ENCODE measurements around the gene VEGFB.

Gene VEGFB, protein sequence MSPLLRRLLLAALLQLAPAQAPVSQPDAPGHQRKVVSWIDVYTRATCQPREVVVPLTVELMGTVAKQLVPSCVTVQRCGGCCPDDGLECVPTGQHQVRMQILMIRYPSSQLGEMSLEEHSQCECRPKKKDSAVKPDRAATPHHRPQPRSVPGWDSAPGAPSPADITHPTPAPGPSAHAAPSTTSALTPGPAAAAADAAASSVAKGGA

GRCh38 chr11:64233913-64234586, at the start of gene VEGFB:
VEGFB (plus strand) TSS chr11:64234584; CDS start chr11:64234834, 250 bp downstream.
- peak; percentile 70 for DNase-seq

DNA sequence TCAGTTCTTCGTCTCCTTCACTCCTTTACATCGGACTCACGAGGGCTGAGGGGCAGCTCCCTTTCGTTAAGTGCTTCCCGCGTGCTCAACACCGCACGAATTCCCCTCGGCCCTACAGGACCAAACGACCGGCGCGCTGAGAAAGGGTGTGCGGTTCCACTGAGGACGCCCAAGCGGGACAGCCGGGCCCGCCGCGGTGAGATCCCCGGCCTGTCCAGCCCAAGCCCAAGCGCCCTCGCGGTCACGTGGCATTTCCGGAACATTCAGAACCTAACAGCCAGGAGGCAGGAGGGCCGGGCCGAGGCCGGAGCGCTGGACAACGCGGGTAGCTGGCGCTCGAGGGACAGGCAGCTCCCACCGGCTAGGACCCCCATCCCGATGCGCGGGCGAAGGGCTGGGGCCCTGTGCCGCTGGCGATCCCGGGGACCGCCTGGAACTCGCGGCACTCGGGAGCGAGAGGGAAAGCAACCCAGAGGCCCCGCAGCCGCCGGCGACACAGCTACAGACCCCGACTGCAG, 49.1 kb upstream of the VEGFB start:
- peak; percentile 45 for DNase-seq

DNA sequence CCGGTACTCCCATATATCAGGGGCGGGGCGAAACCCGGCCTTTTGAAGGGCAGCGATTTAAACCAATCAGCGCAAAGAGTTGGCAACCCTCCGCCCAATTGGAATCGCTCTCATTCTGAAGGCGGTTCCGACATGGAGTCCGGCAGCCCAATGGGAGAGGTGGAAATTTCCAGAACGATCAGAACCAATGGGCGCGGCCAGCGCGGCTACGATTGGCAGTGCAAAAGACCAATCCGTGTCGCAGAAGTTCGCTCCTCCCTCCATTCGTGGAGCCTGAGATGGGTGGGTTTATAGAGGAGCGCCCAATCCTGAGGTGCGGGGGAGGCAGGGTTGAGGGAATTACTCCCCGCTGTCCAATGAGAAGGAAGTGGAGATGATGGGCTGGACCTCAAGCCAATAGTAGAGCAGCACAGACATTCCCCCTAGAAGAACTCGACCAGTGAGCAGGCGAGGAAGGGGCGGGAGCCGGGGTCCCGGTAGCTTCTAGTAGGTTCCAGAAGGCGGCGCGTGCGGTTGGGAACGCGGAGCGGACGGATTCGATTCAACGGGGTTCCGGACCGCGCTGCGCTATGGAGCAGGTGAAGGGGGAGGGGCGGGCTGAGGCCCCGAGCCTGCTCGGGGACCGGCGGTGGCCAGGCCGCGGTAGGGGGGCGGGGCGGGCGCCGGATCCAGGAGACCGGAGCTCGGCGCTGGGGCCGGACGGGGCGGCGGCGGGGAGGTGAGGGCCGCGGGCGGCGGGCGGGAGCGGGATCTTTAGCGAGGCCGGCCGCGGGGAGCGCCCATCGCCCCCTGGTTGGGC, 48.5 kb upstream of the VEGFB start, which contains the start of gene STIP1:
Gene STIP1, plus strand, starts transcription at position 479 of the 799 bp plus-strand sequence. Its CDS starts 91 bp downstream, at position 570.
- DNase-seq = peak; percentile 99

- peak; percentile 56 for DNase-seq
These were observed 47.8 kb upstream of the VEGFB start for GRCh38 chr11:64186492-64187165.

DNA sequence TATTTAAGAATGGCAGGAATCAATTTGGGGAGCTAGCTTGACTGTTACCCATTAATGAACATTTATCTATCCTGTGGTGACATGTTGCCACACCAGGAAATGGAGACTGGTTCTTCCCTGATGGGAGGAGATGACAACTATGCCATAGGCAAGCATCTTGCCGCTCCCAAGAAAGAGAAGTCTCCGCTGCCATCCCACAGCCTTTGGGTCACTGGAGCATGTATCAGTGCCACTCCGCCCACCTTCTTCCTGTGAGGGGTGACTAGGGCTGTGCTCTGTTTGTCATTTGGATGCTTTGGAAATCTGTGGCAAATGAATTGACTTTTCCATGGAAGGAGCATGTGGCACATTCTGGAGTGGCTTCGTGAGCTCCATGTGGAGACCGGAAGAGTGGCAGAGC, 42.0 kb upstream of the VEGFB start:
- no peak for DNase-seq

DNA sequence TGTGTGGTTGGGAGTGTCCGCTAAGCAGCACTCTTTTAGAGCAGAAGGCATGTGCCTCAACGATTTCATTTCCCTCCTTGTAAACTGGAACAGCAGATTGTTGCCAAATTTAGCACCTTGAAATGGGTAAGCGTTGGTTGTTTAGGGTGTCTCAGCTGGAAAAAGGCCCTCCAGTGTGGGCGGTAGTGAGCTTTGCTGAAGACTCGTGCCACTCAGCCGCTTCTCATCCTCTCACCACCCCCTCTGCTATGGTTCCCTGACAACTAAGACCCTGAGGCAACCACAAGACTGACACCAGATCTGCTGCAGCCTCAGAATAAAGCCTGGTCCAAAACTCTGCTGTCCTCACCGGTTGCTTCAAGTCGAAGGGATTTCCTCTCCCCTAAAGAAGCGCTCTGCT, 37.8 kb upstream of the VEGFB start:
- no peak for DNase-seq

DNA sequence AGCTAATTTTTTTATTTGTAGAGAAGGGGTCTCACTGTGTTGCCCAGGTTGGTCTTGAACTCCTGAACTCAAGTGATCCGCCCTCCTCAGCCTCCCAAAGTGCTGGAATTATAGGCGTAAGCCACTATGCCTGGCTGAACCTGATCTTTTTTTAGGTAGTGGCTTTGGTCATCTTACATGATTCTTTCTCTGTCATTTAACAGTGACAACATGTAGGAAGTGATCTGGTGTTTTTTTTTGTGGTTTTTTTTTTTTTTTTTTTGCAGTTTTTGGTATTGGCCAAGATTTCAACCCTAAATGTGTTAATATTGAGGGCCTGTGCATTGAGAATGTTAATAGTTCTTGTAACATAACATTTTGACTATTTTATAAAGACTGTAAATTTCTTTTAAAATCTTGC, 35.9 kb upstream of the VEGFB start:
- no peak for DNase-seq

DNA sequence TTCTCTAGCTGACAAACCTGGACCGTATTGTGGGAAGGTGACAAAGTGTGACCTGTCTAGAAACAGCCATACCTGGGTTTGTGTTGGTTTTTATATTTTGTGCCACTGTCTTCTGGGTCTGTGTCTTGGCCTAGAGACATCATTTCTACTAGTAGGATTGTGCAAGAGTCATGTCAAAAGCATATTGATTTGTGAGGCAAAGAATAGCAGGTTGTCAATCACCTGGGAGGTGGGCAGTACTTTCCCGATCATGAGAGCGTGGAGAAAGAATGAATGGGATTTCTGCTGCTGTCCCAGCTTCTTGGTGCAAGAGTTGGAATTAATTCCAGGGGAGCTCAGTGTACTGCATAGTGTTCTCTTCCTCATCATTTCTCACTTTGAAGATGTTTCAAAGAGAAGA, 32.8 kb upstream of the VEGFB start:
- no peak for DNase-seq

GRCh38 chr11:64202992-64203391, 31.4 kb upstream of the VEGFB start:
- DNase-seq = no peak

GRCh38 chr11:64203421-64204079, 30.8 kb upstream of the VEGFB start:
- no peak for DNase-seq

- DNase-seq = no peak
These were observed 30.3 kb upstream of the VEGFB start for GRCh38 chr11:64204080-64204440.

GRCh38 chr11:64204464-64204989, 29.9 kb upstream of the VEGFB start:
- DNase-seq = peak; percentile 82

DNA sequence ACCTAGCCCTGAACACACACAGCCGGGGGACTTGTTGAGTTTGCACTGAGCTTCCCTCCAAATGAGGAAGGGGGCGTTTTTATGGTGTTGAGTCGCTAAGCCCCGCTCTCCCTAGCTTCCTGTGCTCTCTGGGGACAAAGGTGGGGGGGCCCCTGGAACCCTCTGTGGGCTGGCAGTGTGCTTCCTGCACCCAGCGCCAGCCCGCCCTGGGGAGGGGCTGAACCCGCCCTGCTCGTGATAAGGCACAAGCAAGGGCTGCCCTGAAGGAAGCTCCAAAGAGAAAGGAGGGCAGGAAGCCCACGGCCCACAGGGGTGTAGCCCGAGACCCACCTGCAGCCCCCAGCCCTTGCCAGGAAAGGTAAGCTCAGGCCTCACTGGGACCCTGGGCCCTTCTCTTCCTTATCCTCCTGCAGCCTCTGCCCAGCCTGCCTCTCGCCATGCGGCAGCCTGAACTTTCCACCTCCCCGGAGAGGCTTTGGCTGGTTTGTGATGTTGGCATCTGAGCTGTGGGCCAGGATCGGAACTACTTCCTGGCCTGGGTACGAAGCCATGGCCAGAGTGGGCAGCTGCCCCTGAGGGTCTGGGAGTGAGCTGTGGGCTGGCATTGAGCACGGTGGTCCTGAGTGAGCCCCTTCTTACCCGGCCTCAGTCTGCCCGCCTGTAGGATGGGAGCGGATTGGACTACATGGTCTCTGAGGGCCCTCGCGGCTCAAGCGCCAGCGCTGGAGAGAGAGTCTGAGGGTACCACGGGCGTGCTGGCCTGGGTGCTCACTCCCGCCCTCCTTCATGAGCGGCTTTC, 27.7 kb upstream of the VEGFB start, which contains the start of gene FERMT3:
Gene FERMT3, plus strand, starts transcription at position 265 of the 799 bp plus-strand sequence. CDS start 644 bp downstream, outside the sequence.
- peak; percentile 70 for DNase-seq

DNA sequence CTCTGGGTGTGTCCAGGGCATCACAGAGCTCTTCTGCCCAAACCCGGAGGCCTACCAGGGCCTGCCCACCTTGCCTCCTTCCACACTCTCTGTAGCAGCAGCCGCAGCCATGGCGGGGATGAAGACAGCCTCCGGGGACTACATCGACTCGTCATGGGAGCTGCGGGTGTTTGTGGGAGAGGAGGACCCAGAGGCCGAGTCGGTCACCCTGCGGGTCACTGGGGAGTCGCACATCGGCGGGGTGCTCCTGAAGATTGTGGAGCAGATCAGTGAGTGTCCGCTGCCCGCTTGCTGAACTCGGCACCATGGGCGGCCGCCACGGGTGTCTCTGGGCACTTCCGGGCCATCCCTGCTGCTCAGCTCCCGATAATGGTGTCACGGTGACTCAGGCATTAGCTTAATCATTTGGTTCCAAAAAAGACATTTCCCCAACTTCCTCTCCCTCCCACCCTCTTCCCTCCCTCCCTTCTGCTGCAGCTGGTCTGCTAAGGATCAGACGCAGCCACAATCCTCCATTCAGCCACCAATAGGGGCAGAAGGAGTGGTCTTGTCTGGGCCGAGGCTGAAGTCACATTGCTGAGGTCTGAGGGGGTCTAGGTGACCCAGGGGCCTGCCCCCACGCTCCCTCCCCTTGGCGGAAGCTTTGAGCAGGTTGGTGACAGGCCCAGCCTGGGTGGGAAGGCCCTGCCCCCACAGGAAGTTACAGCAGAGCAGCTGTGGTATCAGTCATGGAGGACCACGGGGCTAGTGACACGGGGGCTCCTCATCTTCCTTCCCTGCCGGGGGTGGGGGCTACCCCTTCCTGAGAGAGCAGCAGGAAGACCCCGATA, 26.9 kb upstream of the VEGFB start:
- DNase-seq = peak; percentile 85

GRCh38 chr11:64208086-64208795, 26.1 kb upstream of the VEGFB start:
- DNase-seq = no peak

- no peak for DNase-seq
These were observed 25.4 kb upstream of the VEGFB start for GRCh38 chr11:64208796-64209562.

GRCh38 chr11:64209563-64209843, 24.9 kb upstream of the VEGFB start:
- no peak for DNase-seq

DNA sequence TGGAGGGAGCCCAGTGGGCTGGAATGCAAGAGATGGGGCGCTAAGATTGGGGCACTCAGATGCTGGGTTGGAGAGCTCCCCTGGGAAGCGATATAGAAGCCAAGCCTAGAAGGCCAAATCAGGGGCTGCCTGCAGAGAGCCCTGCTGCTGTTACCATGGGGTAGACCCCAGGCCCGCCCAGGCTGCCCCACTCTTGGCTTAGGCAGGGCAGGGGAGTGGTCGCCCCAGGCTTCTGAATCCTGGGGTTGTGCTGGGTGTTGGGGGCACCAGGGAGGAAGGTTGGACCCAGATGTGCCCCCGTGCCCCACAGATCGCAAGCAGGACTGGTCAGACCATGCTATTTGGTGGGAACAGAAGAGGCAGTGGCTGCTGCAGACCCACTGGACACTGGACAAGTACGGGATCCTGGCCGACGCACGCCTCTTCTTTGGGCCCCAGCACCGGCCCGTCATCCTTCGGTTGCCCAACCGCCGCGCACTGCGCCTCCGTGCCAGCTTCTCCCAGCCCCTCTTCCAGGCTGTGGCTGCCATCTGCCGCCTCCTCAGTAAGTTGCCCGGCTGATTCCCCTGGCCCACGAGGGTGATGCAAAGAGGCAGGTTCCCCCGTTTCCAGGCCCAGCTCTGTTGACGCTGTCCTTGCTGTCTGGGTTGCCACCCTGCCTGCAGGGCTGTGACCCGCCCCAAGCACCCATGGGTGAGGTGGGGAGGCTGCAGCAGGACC, 23.9 kb upstream of the VEGFB start:
- DNase-seq = no peak
